Measurements from ENCODE around the gene CC2D1A.

DNA sequence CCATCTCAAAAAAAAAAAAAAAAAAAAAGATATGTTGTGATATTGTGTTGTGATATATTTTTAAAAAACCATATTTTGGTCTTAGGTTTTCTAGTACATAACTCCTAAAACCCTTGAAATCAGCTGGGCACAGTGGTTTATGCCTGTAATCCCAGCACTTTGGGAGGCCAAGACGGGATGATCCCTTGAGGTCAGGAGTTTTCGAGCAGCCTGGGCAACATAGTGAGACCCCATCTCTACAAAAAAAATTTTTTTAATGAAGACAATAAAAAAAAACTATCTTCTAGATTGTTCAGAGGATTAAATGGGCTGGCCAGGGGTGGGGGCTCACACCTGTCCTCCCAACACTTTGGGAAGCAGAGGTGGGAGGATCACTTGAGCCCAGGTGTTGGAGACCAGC is 45.0 kb downstream of the CC2D1A start:
- TF ChIP-seq CTCF (IDR thresholded peaks at IDR 0.05; ENCODE audit: low read depth, low read length, missing input control) (no peak), ATF3 (IDR thresholded peaks at IDR 0.05) (no peak), YY1 (IDR thresholded peaks at IDR 0.05) (no peak), TAF1 (conservative IDR thresholded peaks at IDR 0.05) (no peak), JUND (IDR thresholded peaks at IDR 0.05) (no peak), EGR1 (IDR thresholded peaks at IDR 0.05; ENCODE audit: low read depth in 2 of 2) (no peak), RAD21 (IDR thresholded peaks at IDR 0.05) (no peak), GABPA (IDR thresholded peaks at IDR 0.05 in 1 of 2, conservative IDR thresholded peaks at IDR 0.05 in 1 of 2) (no peak)
- TF ChIP-seq, protein P1, sequence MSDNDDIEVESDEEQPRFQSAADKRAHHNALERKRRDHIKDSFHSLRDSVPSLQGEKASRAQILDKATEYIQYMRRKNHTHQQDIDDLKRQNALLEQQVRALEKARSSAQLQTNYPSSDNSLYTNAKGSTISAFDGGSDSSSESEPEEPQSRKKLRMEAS (IDR thresholded peaks at IDR 0.05), result no peak

All from liver (tissue), 3 donors.